Islet precursor cell (in vitro differentiated cells): Measurements from ENCODE around the gene PPIF.
A peak's percentile ranks its signal among the peaks of the same experiment; 100 is the strongest.

Source experiments
- DNase-seq: peaks from one replicate; pipeline ENCODE4 v3.0.0-alpha.2; 2018

Gene PPIF

GRCh38 chr10:79314761-79315601, 32.3 kb upstream of the PPIF start:
- no peak for DNase-seq

GRCh38 chr10:79315602-79315920, 31.7 kb upstream of the PPIF start:
- no peak for DNase-seq

- no peak for DNase-seq
These were observed 30.4 kb upstream of the PPIF start for GRCh38 chr10:79316671-79317431.

- no peak for DNase-seq
These were observed 28.9 kb upstream of the PPIF start for GRCh38 chr10:79318369-79318768.

- no peak for DNase-seq
These were observed 28.0 kb upstream of the PPIF start for GRCh38 chr10:79319115-79319771.

- no peak for DNase-seq
These were observed 27.0 kb upstream of the PPIF start for GRCh38 chr10:79320316-79320715.

GRCh38 chr10:79320820-79321493, 26.3 kb upstream of the PPIF start:
- no peak for DNase-seq

- no peak for DNase-seq
These were observed 25.8 kb upstream of the PPIF start for GRCh38 chr10:79321494-79321882.

- DNase-seq = no peak
These were observed 25.3 kb upstream of the PPIF start for GRCh38 chr10:79321951-79322350.

GRCh38 chr10:79322616-79323543, 24.4 kb upstream of the PPIF start:
- DNase-seq = no peak

GRCh38 chr10:79323602-79324001, 23.7 kb upstream of the PPIF start:
- no peak for DNase-seq

GRCh38 chr10:79324032-79324695, 23.1 kb upstream of the PPIF start:
- no peak for DNase-seq

GRCh38 chr10:79326361-79327089, 20.7 kb upstream of the PPIF start:
- DNase-seq = no peak

GRCh38 chr10:79327090-79327457, 20.2 kb upstream of the PPIF start:
- no peak for DNase-seq

- DNase-seq = no peak
These were observed 19.0 kb upstream of the PPIF start for GRCh38 chr10:79328147-79328701.

- DNase-seq = no peak
These were observed 18.3 kb upstream of the PPIF start for GRCh38 chr10:79328737-79329504.

- DNase-seq = peak; percentile 74
These were observed 17.7 kb upstream of the PPIF start for GRCh38 chr10:79329529-79329928.

- no peak for DNase-seq
These were observed 16.0 kb upstream of the PPIF start for GRCh38 chr10:79331226-79331625.

- no peak for DNase-seq
These were observed 15.6 kb upstream of the PPIF start for GRCh38 chr10:79331709-79332108.
